HG03378 (cell line): Measurements from ENCODE around the gene PIGR.
A peak's percentile ranks its signal among the peaks of the same experiment; 100 is the strongest.

Source experiments
- ATAC-seq: cut with Tn5 transposase; IDR thresholded peaks from one replicate; pipeline ENCODE4 v1.9.1; 2021; ENCODE audit warnings: mild to moderate bottlenecking, moderate library complexity; ENCODE audit not compliant: unreplicated experiment

Gene PIGR

GRCh38 chr1:206946261-206946660 is at the start of gene PIGR:
Gene PIGR (minus strand): TSS chr1:206946466. CDS start chr1:206940531, 5,935 bp downstream.
- ATAC-seq = no peak

- ATAC-seq = no peak
Observed at GRCh38 chr1:206992790-206993189, 46.5 kb upstream of the PIGR start.

GRCh38 chr1:206987873-206988272 is 41.6 kb upstream of the PIGR start:
- no peak for ATAC-seq

- no peak for ATAC-seq
Observed at GRCh38 chr1:206986885-206987284, 40.6 kb upstream of the PIGR start.

- no peak for ATAC-seq
Observed at GRCh38 chr1:206986402-206986801, 40.1 kb upstream of the PIGR start.

GRCh38 chr1:206985162-206985749 is 39.0 kb upstream of the PIGR start:
- no peak for ATAC-seq

GRCh38 chr1:206982216-206982615 is 36.0 kb upstream of the PIGR start:
- peak; percentile 61 for ATAC-seq

- ATAC-seq = no peak
Observed at GRCh38 chr1:206979379-206980043, 33.2 kb upstream of the PIGR start.

- no peak for ATAC-seq
Observed at GRCh38 chr1:206978259-206978658, 32.0 kb upstream of the PIGR start.

GRCh38 chr1:206975306-206975705 is 29.0 kb upstream of the PIGR start:
- ATAC-seq = no peak

- ATAC-seq = no peak
Observed at GRCh38 chr1:206974140-206974539, 27.9 kb upstream of the PIGR start.

- no peak for ATAC-seq
Observed at GRCh38 chr1:206972728-206973127, 26.5 kb upstream of the PIGR start.

GRCh38 chr1:206971029-206971655 is 24.9 kb upstream of the PIGR start:
- no peak for ATAC-seq

GRCh38 chr1:206970446-206970845 is 24.2 kb upstream of the PIGR start, which contains the start of gene FCAMR:
Gene FCAMR (minus strand): TSS chr1:206970460. CDS start chr1:206970125, 335 bp downstream.
- no peak for ATAC-seq

GRCh38 chr1:206969090-206969489 is 22.8 kb upstream of the PIGR start:
- ATAC-seq = no peak

- peak; percentile 71 for ATAC-seq
Observed at GRCh38 chr1:206967096-206967849, 21.0 kb upstream of the PIGR start.

GRCh38 chr1:206965781-206966180 is 19.5 kb upstream of the PIGR start:
- no peak for ATAC-seq

- no peak for ATAC-seq
Observed at GRCh38 chr1:206963740-206964139, 17.5 kb upstream of the PIGR start.

GRCh38 chr1:206963119-206963712 is 16.9 kb upstream of the PIGR start:
- ATAC-seq = no peak

GRCh38 chr1:206962272-206962671 is 16.0 kb upstream of the PIGR start:
- ATAC-seq = no peak

- no peak for ATAC-seq
Observed at GRCh38 chr1:206961668-206962067, 15.4 kb upstream of the PIGR start.
